GM18867 (cell line): ENCODE results near the gene UBAC1.
"Not testable (repeated sequence)": the region's sequence is repeated elsewhere in the genome, so short reads cannot be mapped to it uniquely, and the experiment has no call there.

Source experiments
- ATAC-seq: cut with Tn5 transposase; IDR thresholded peaks from one replicate; pipeline ENCODE4 v1.9.1; 2021; ENCODE audit warnings: mild to moderate bottlenecking, moderate library complexity; ENCODE audit not compliant: unreplicated experiment

UBAC1 gene

DNA sequence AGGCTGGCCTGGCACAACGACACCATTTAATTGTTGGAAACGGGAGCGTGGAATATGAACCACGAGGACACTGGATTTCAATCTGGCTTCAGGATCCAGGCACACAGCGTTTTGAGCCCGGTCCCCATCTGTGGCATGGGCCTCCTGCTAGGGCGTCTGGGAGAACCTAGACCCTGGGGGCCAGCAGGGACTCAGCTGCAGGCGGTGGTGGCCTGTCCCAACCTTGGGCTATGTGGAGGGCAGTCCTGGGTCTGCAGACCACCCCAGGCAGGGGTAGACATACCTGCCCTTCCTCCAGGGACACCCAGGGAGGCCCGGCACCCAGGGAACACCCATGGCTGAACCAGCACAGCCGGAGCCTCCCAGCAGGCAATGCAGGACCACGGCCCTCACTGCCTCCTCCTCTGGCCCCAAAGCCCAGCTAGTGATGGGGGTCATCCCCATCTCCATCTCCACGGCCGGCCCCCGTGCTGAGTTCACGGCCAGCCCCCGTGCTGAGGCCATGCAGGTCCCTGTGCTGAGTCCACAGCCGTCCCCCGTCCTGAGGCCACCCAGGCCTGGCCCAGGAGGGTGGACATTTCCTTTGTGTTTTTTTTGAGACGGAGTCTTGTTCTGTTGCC is 18.5 kb upstream of the UBAC1 start:
- no peak for ATAC-seq

DNA sequence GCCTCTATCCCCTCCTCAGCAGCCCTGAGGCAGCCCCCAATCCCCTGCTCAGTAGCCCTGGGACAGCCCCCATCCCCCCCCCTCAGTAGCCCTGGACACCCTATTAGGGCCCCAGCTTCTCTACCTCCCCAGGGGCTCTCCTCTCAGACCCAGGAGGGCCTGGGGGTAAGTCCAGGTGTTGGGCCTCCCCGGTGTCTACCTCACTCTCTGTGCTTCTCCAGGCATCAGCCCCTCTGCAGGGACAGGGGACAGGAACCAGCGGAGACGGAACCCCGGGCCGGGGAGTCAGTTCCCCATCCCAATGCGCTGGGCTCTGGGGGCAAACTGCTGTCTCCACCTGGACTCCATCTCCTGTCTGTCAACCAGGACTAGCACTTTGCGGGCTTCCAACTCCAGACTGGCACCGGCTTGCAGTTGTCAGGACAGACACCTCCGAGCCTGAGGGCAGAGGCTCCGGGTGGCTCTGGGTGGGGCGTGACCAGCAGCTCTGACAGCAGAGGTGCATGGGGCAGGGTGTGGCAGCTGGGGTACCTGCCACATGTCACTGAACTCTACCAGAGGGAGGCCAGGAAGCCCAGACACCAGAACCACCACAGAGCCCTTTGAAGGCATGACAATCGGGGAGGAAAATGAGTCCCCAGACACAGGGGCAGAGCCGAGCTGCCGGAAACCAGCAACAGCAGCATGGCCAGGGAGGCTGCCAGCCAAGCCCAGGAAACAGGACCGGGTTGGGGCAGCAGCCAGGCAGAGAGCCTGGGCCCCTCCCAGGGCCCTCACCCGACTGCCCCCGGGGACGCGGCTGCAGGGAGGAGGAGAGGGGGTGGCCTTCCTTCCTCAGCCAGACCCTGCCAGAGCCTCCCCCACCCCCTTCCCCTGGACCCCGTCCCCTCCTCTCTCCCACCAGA is 17.7 kb upstream of the UBAC1 start:
- no peak for ATAC-seq

DNA sequence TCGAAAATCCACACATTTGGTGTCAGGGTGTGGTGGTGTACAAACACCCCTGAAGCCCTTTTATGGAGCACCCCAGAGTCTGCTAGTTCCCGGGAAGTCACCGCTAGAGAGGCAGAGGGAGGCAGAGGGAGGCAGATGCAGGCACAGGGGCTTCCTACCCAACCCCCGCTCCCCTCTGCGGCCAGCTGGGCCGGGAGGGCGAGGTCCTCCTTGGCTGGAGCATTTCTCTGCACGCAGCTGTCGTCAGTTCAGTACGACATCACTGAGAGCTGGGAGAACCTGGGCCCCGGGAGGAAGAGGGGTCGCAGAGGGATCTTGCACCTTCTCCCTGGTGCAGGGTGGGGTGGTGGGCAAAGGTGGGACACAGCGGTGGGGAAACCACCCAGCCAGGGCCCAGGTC is 15.8 kb upstream of the UBAC1 start:
- ATAC-seq = no peak

DNA sequence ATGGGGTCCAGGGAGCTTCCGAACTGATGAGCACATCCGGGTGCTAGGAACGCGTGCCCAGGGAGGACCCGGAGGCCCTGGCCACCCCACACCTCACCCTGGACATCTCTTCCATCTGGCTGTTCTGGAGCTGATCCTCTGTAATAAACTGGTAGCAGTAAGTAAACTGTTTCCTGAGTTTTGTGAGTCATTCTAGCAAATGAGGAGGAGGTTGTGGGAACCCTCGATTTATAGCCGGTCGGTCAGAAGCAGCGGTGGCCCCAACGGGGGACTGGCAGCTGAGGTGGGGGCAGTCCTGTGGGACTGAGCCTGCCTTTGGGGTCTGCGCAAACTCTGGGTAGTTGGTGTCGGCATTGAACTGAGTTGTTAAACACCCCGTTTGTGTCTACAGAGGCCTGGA is 15.4 kb upstream of the UBAC1 start:
- ATAC-seq = no peak

GRCh38 chr9:135975834-135976233 is 14.7 kb upstream of the UBAC1 start:
- no peak for ATAC-seq

DNA sequence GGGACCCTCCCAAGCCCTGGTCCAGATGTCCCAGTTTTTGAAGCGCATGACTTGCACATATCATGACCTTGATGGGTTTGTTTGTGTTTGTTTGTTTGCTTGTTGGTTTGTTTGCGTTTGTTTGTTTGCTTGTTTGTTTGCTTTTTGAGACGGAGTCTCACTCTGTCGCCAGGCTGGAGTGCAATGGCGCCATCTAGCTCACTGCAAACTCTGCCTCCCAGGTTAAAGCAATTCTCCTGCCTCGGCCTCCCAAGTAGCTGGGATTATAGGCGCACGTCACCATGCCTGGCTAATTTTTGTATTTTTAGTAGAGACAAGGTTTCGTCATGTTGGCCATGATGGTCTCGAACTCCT is 13.0 kb upstream of the UBAC1 start:
- no peak for ATAC-seq

- ATAC-seq = no peak
Measured at GRCh38 chr9:135973277-135974219, 12.4 kb upstream of the UBAC1 start.

DNA sequence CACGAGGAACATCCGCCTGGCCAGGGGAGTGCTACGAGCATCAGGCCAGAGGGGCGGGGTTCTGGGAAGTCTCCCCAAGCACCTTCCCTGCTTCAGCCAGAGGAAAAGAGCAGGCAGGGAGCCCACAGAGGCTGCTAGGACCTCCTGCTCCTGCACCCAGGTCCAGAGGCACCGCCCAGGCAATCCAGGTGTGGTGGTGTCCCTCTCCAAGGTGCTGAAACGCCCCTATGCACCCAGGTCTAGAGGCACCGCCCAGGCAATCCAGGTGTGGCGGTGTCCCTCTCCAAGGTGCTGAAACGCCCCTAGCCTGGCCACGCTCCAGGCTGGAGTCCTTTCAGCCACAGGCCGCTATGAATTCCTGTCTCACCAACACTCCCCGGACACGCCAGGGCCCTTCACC is 10.7 kb upstream of the UBAC1 start:
- ATAC-seq = no peak

DNA sequence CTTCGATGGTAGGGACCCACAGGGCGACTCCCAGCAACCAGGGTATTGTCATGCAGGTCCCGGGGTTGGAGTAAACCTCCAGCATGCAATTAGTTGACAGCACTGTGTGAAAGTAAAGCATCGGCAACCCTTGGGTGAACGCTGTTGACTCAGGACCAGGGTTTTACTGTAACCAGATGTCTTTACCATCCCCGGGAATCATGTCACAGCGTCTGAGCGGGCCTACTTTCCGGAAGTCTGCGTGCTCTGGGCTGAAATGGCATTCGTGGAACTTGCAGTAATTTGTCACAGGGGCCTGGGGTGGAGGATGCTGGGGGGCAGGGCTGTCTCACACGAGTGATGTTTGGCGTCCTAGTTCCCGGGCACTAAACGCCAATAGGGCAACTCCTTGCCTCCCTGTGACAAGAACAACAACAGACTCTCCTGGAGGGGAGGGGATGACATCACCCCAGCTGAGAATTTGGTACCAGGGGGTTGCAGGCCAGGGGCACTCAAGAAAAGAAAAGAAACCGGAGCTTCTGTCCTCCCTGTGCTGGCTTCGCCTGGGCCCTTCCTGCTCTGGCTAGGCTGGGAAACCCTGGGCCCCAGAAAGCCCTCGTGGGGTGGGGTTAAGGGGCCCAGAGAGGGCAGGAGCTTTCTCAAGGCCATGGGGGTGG is 10.1 kb upstream of the UBAC1 start:
- ATAC-seq = no peak

DNA sequence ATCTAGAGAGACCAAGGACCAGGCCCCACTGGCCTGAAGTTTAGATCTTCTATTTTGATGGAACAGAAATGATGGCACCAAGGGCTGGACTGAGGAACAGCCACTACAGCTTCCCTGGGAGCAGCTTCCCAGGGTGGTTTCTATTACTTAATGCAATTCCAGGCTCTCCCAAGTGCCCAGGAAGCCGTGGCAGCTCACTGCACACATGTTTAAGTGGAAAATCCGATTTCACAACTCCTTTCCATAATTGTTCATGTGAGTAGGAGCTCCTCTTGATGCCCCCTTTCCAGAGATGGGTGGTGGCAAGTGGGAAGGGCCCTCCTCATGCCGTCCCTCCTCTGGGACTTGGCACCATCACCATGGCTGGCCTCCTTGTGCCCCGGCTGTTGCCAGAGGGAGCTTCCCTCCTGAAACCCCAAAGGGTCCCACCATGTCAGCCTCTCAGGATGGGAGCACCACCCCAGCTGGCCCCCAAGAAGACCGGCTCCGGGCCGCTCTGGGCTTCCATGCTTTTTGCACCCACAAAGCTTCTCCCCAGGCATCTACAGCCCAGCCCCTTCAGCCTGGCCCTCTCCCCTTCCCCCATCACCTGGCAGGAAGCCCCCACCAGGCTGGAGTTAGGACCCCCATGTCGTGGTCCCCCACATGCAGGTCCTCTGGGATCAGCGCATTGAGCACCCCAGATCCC is 9.1 kb upstream of the UBAC1 start:
- no peak for ATAC-seq

DNA sequence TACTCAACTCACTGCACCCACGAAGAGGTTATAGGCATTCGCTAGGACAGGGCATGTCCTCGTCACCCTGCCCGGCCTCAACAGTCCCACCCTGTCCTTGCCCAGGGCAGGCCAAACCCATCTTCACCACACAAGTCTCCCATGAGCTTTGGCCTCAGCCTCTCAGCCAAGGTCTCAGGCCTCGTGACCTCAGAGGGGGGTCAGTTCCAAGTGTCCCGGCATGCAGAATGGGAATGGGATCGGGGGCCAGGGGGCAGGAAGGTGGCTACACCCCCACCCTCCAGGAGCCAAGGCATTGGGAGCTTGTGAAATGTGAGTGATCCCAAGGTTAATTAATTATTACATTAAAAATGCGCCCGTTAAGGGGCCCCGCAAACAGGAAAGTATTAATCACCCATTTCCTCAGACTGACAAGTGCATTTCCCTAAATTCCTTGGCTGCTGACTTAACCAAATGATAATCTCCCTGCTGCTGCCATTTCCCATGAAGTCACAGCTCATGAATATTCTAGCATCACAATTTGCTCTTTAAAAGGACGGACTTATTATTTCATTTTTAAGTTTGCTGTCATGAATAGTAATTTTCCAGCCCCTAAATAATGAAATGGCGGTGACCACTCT is 8.0 kb upstream of the UBAC1 start:
- no peak for ATAC-seq

- ATAC-seq = no peak
Measured at GRCh38 chr9:135968601-135969000, 7.4 kb upstream of the UBAC1 start.

GRCh38 chr9:135968083-135968476 is 6.9 kb upstream of the UBAC1 start:
- no peak for ATAC-seq

DNA sequence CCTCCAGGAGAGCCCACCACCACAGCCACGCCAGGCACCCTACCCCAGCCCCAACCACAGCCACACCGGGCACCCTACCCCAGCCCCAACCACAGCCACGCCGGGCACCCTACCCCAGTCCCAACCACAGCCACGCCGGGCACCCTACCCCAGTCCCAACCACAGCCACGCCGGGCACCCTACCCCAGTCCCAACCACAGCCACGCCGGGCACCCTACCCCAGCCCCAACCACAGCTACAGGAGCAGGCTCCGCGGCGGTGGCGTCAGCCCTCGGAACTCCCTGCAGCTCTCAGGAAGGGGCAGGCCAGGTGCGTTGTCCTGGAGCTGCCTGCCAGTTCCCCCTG is 5.7 kb upstream of the UBAC1 start:
- not testable (repeated sequence) for ATAC-seq

DNA sequence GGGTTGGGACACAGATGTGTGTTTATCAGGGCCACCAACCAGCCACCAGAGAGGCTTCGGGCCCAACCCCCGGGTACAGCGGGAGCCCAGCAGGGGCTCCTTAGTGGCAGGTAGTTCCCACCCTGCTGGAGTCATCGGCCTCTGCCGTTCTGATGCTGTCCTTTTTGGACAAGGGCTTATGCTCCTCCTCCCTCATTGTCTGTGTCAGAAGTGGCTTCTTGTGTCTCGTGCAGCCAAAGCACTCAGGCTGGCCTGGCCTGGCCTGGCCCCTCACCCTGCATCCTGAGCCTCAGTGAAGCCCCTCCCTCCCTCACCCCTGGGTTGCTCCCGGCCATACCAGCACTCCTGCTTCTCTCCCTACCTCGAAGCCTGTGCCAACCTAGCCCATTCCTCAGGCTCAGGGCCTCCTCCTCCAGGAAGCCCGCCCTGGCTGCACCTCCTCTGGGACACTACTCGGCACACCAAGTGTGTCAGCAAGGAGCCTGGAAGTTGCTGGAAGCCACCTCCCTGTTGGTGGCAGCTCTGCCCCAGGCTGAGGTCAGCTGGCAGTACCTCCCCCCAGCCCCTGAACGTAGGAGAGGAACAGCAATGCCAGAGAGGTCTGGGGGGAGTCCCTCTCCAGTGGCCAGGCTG is 4.1 kb upstream of the UBAC1 start:
- ATAC-seq = no peak

DNA sequence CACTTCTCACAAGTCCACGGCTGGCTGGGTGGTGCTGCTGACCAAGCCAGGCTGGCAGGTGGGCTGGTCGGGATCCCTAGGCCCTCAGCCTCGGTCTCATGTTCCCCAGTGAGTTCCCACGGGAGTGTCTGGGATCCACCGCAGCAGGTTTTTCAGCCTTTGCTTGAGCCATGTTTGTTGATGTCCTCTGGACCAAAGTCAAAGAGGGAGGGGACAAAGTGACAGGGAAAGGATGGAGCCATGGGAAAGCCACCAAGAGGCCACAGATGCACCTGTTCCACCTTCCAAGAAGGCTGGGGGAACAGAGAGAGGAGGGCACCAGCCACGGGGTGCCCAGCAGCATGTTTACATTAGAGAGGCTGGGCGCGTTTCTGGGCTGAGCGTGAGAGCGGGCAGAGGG is 2.8 kb upstream of the UBAC1 start:
- no peak for ATAC-seq

DNA sequence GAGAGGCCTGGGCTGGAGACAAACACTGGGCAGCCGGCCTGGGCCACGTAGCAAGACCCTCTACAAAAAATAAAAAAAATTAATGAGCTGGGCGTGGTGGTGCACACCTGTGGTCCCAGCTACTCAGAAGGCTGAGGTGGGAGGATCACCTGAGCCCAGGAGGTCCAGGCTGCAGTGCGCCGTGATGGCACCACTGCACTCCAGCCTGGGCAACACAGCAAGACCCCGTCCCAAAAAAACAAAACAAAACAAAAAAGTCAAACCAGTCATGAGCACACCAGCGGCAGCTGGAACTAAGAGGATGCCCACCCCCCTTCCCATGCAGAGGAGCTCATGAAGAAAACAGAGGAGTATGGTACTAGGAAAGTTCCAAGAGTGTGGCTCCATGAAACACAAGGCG is 2.2 kb upstream of the UBAC1 start:
- ATAC-seq = no peak

- ATAC-seq = no peak
Measured at GRCh38 chr9:135962696-135963307, 1.6 kb upstream of the UBAC1 start.
